Measurements from ENCODE around the gene CTDP1. TPM values are rescaled to one million over a fixed set of nuclear protein-coding genes. Genes with fewer than 3 reads are reported as not detected.
A peak's percentile ranks its signal among the peaks of the same experiment; 100 is the strongest.
"Not testable (repeated sequence)": the region's sequence is repeated elsewhere in the genome, so short reads cannot be mapped to it uniquely, and the experiment has no call there.

CTDP1 gene
- total and polyA plus RNA-seq, 5 donors = 7.1 to 11.5 (median 9.9) TPM

DNA sequence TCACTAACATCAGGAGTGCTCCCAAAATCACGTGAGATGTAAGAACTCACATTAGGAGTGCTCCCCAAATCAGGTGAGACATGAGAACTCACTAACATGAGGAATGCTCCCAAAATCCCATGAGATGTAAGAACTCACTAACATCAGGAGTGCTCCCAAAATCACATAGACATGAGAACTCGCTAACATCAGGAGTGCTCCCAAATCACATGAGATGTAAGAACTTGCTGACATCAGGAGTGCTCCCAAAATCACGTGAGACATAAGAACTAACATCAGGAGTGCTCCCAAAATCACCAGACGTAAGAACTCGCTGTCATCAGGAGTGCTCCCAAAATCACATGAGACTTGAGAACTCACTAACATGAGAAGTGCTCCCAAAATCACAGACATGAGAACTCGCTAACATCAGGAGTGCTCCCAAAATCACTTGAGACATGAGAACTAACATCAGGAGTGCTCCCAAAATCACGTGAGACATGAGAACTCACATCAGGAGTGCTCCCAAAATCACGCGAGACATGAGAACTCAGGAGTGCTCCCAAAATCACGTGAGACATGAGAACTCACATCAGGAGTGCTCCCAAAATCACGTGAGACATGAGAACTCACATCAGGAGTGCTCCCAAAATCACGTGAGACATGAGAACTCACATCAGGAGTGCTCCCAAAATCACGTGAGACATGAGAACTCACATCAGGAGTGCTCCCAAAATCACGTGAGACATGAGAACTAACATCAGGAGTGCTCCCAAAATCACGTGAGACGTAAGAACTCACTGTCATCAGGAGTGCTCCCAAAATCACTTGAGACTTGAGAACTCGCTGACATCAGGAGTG lies 52.5 kb downstream of the CTDP1 start:
- H3K9me3 ChIP-seq (ENCODE audit: control insufficient read depth, low read length); intact Hi-C loops (cut with DNase I); H3K4me1 ChIP-seq (ENCODE audit: control insufficient read depth, insufficient read depth, low read length); H3K4me3 ChIP-seq (ENCODE audit: low read length); H3K27ac ChIP-seq (ENCODE audit: low read length); ATAC-seq; DNase-seq; H3K27me3 ChIP-seq (ENCODE audit: control insufficient read depth, insufficient read depth): not testable (repeated sequence)
- WGBS = 97% methylated on average over 16 of the region's 17 CpGs

DNA sequence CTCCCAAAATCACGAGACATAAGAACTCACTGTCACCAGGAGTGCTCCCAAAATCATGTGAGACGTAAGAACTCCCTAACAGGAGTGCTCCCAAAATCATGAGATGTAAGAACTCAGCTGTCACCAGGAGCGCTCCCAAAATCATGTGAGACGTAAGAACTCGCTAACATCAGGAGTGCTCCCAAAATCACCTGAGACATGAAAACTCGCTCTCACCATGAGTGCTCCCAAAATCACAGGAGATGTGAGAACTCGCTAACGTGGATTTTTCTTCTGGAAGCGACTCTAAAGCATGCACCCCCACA lies 53.1 kb downstream of the CTDP1 start:
- Histone ChIP-seq H3K4me1 (ENCODE audit: control insufficient read depth, insufficient read depth, low read length) (no peaks in the 10 kb centered on the region), H3K27ac (ENCODE audit: low read length) (no peak overlapping the region), H3K4me3 (ENCODE audit: low read length) (no peak overlapping the region), H3K27me3 (ENCODE audit: control insufficient read depth, insufficient read depth) (no peaks in the 10 kb centered on the region), H3K9me3 (ENCODE audit: control insufficient read depth, low read length) (no peaks in the 10 kb centered on the region)
- ATAC-seq (no peak), DNase-seq (no peak)
- 99% methylated on average over 9 of the region's 9 CpGs for WGBS
- intact Hi-C loops (cut with DNase I) = no loop called here

DNA sequence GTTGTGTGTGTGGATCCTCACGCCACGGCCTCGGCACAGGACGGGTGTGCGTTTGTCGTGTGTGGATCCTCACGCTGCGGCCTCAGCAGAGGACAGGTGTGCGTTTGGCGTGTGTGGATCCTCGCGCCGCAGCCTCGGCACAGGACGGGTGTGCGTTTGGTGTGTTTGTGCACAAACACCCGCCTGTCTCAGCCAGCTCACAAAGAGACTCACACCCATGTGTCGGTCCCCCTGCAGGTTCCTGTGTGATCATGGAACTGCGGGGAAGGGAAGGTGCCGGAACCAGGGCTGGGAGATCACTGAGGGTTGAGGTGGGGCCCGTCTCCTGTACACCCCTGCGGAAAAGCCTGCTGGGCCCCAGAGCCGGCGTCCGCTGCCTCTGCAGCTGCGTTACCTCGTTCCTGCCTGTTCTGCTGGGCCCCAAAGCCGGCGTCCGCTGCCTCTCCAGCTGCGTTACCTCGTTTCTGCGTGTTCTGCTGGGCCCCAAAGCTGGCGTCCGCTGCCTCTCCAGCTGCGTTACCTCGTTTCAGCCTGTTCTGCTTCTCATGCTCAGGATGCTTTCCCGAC lies 53.6 kb downstream of the CTDP1 start:
- Histone ChIP-seq H3K4me3 (ENCODE audit: low read length) (no peak overlapping the region), H3K9me3 (ENCODE audit: control insufficient read depth, low read length) (no peaks in the 10 kb centered on the region), H3K27me3 (ENCODE audit: control insufficient read depth, insufficient read depth) (no peaks in the 10 kb centered on the region), H3K27ac (ENCODE audit: low read length) (no peak overlapping the region), H3K4me1 (ENCODE audit: control insufficient read depth, insufficient read depth, low read length) (no peaks in the 10 kb centered on the region)
- peak in 1 of 3 donors; percentile 23 for DNase-seq
- ATAC-seq = no peak
- intact Hi-C loops (cut with DNase I) = no loop called here
- 97% methylated on average over 38 of the region's 38 CpGs for WGBS

DNA sequence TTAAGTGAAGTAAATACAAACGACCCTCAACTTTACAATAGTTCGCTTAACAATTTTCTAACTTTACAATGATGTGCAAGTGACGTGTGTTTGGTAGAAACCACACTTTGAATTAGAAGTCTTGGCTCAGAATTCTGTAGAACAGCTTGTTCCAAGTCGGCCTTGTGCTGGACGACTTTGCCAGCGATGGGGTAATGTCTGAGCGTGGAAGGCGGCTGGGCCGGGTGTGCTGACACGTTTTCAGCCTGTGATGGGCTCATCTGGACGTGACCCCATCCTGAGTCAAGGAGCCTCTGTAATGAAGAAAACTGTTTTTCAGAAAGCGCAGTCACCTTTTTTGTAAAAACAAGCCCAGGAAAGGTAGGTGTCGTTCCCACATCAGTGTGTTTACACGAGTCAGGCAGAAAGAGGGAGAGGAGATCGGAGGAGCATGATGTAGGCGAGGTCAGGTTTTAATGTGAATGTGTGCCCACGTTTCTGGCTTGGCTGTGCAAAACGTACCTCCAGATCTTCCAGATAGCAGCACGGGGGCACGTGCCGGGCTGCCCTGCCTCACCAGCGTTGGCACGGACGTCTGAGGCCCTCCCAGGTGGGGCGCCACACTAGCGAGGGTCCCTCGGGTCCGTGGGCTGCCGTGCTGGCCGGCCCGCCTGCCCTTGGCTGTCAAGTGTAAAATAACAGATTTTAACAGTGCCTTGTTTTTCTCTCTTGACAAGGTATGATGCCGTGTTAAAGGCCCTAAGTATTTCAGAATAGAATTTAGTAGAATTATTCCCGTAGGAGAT lies 54.6 kb downstream of the CTDP1 start:
- no peaks in the 10 kb centered on the region for H3K9me3 ChIP-seq (ENCODE audit: control insufficient read depth, low read length)
- H3K27me3 ChIP-seq (ENCODE audit: control insufficient read depth, insufficient read depth) = no peaks in the 10 kb centered on the region
- intact Hi-C loops (cut with DNase I) = no loop called here
- no peak overlapping the region for H3K4me3 ChIP-seq (ENCODE audit: low read length)
- DNase-seq (peak in 1 of 3 donors; percentile 68), ATAC-seq (peak in 1 of 2 donors; percentile 33)
- H3K4me1 ChIP-seq (ENCODE audit: control insufficient read depth, insufficient read depth, low read length) = no peaks in the 10 kb centered on the region
- WGBS = 89% methylated on average over 33 of the region's 33 CpGs
- H3K27ac ChIP-seq (ENCODE audit: low read length) = no peak overlapping the region

DNA sequence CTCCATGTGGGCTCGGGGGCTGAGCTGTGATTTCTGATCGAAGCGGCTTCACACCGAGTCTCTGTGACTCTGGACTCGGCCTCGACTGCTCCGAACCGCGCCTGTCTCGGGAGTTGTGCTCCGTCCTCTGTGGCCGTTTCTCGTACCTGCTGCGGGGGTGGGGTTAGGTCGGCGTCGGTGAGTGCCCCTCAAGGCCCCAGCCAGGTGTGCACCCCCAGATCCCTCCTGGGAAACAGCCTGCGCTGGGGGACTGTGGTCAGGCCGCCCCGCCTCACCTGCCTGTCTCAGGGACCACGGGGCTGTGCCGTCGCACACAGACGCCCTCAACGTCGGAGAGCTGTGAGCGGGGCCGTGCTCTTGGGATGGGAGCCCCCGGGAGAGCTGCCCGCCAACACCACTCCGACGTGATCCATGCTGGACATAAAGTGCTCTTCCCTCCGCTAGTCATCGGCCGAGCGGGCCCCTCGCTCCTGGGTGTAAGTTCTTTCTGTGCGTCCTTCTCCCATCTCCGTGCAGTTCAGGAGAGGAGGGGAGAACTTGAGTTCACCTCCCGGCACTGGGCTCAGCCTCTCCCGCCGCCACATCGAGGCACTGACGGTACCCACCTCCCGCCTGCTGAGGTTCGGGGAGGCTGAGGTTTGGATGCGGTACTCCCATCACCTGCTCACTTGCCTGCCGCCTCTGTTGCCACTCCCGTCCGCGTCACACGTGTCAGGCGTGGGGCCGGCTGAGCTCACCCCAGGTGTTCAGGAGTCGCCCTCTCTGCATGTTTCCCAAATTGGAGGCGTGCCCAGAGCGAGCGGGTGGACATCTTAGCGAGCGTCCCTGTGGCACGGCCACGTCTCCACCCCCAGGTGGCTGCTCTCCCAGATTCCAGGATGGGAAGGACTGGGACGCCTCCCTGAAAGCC lies 55.7 kb downstream of the CTDP1 start:
- no peak overlapping the region for H3K27ac ChIP-seq (ENCODE audit: low read length)
- WGBS = 96% methylated on average over 63 of the region's 63 CpGs

DNA sequence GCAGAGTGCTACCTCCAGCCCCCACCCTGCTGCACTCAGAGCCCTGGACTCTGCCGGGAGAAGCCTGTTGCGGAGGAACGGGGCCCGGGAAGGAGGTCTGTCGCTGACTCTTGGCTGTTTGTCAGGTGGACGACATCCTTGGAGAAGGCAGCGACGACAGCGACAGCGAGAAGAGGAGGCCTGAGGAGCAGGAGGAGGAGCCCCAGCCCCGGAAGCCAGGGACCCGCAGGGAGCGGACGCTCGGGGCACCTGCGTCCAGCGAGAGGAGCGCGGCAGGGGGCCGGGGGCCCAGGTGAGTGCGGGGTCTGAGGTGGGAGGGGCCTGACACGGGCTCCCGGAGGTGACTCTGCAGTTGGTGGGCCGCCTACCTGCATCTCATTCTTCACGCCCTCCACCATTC lies 56.6 kb downstream of the CTDP1 start:
- ATAC-seq = no peak

More for the DNA sequence above, 55.7 kb downstream of the CTDP1 start:
- no peaks in the 10 kb centered on the region for H3K9me3 ChIP-seq (ENCODE audit: control insufficient read depth, low read length)
- no peaks in the 10 kb centered on the region for H3K4me1 ChIP-seq (ENCODE audit: control insufficient read depth, insufficient read depth, low read length)
- intact Hi-C loops (cut with DNase I) = no loop called here
- no peaks in the 10 kb centered on the region for H3K27me3 ChIP-seq (ENCODE audit: control insufficient read depth, insufficient read depth)
- no peak overlapping the region for H3K4me3 ChIP-seq (ENCODE audit: low read length)
- no peak for ATAC-seq
- DNase-seq = peak in 1 of 3 donors; percentile 40

DNA sequence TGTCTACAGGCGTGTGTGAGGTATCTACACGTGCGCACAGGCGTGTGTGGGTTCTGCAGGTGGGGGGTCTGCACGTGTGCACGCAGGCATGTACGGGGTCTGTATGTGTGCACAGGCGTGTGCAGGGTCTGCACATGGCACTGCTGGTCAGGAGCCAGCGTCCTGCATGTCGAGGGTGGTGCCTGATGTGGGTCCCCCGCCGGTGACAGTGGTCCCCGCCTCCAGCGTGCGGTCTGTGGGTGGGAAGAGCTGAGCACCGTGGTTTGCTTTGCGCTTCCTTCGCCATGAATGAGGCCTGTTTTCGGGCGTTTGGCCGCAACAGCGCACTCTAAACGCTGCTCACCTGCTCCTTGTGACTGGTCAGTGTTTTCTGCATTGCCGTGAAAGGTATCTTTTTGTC lies 57.2 kb downstream of the CTDP1 start:
- Histone ChIP-seq H3K9me3 (ENCODE audit: control insufficient read depth, low read length) (no peaks in the 10 kb centered on the region), H3K4me1 (ENCODE audit: control insufficient read depth, insufficient read depth, low read length) (no peaks in the 10 kb centered on the region), H3K27me3 (ENCODE audit: control insufficient read depth, insufficient read depth) (no peaks in the 10 kb centered on the region), H3K27ac (ENCODE audit: low read length) (no peak overlapping the region), H3K4me3 (ENCODE audit: low read length) (no peak overlapping the region)
- intact Hi-C loops (cut with DNase I) = no loop called here
- ATAC-seq (no peak), DNase-seq (peak in 1 of 3 donors; percentile 30)
- 93% methylated on average over 24 of the region's 24 CpGs for WGBS

More for the DNA sequence above, 56.6 kb downstream of the CTDP1 start:
- Histone ChIP-seq H3K27ac (ENCODE audit: low read length) (no peak overlapping the region), H3K9me3 (ENCODE audit: control insufficient read depth, low read length) (no peaks in the 10 kb centered on the region), H3K27me3 (ENCODE audit: control insufficient read depth, insufficient read depth) (no peaks in the 10 kb centered on the region), H3K4me1 (ENCODE audit: control insufficient read depth, insufficient read depth, low read length) (no peaks in the 10 kb centered on the region), H3K4me3 (ENCODE audit: low read length) (no peak overlapping the region)
- intact Hi-C loops (cut with DNase I) = no loop called here
- WGBS = 96% methylated on average over 25 of the region's 25 CpGs
- peak in 1 of 3 donors; percentile 53 for DNase-seq

DNA sequence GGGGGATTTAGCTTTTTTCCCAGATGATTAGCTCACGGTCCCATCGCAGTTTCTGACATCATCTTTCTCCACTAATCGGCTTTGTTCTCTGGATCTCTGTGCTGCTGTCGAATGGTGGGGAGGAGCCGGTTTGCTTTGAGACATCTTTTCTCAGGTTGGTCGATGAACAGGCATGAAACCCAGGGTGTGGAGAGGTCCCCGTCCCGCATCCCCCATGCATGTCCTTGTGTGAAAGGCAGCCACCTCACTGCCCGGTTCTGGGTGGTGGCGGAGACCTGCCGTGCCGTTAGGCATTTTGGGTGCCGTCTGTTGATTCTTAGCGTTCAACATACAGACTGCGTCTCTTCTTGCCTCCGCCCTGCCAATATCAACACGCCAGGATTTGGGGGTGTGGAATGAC lies 57.8 kb downstream of the CTDP1 start:
- Histone ChIP-seq H3K4me1 (ENCODE audit: control insufficient read depth, insufficient read depth, low read length) (no peaks in the 10 kb centered on the region), H3K9me3 (ENCODE audit: control insufficient read depth, low read length) (no peaks in the 10 kb centered on the region)
- DNase-seq = no peak

DNA sequence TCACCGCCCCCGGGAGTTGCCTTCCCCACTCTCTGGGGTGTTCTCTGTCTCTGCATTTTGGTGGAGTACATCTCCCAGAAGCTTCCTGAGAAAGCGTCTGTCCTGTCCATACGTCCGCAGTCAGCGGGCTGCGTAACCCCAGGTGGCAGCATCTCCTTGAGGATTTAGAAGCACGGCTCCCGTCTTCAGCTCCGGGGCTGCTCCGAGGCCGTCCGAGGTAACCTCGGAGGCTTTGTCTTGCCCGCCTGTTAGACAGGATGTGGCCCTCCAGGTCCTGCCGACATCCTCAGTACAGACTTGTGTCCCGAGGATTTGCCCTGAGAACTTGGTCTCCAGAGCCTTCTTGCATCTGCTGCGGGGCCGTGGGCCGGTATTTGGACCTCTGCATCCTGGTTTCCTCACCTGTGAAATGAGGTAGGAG lies 58.4 kb downstream of the CTDP1 start:
- Histone ChIP-seq H3K27ac (ENCODE audit: low read length) (no peak overlapping the region), H3K27me3 (ENCODE audit: control insufficient read depth, insufficient read depth) (no peaks in the 10 kb centered on the region), H3K9me3 (ENCODE audit: control insufficient read depth, low read length) (no peaks in the 10 kb centered on the region), H3K4me3 (ENCODE audit: low read length) (no peak overlapping the region), H3K4me1 (ENCODE audit: control insufficient read depth, insufficient read depth, low read length) (no peaks in the 10 kb centered on the region)
- 93% methylated on average over 20 of the region's 20 CpGs for WGBS
- intact Hi-C loops (cut with DNase I) = no loop called here
- peak in 2 of 3 donors; percentile 33 to 41 for DNase-seq
- no peak for ATAC-seq

More for the DNA sequence above, 57.8 kb downstream of the CTDP1 start:
- Histone ChIP-seq H3K27me3 (ENCODE audit: control insufficient read depth, insufficient read depth) (no peaks in the 10 kb centered on the region), H3K4me3 (ENCODE audit: low read length) (no peak overlapping the region), H3K27ac (ENCODE audit: low read length) (no peak overlapping the region)
- ATAC-seq = no peak
- intact Hi-C loops (cut with DNase I) = no loop called here
- WGBS = 97% methylated on average over 17 of the region's 17 CpGs

DNA sequence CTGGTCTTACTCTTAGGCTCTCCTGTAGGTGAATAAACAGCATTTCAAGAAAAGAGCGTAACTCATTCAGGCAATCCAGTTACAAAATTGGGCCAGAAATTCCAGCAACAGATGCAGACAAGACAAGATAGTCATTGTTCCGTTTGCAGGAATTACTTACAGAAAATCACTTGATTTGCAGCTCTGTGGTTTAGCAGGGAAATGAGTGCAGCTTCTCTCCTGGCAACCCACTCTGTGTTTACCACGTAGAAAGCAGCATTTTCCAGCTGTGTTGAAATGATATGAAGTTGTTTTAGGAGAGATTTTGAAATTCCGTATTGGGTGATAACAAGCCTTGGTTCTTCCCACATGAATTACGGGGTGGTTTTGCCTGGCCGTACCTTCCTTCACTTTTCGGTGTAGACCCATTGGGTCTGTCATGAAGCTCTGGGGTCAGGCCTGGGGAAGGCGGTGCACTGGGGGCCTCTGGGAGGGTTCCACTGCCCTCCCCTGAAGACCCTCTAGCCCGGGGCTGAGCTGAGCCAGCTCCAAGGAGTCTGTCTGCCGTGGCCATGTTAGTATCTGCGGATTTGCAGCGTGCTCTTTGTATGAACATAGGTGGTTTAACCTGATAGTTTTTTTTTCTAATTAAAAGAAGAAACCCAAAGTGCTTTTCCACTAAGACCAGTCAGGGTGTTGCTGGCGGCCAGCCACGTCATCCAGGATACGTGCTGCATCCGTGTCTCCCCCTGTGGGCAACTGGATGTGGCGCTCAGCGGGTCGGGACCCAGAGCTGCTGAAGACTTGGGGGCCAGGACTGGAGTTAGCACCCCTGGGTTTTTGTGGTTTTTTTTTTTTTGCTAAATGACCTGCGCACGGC lies 59.2 kb downstream of the CTDP1 start:
- H3K4me3 ChIP-seq (ENCODE audit: low read length) = no peak overlapping the region
- 83% methylated on average over 21 of the region's 21 CpGs for WGBS
- no peak overlapping the region for H3K27ac ChIP-seq (ENCODE audit: low read length)
- DNase-seq (peak in 2 of 3 donors; percentile 62 to 67), ATAC-seq (no peak)
- no peaks in the 10 kb centered on the region for H3K4me1 ChIP-seq (ENCODE audit: control insufficient read depth, insufficient read depth, low read length)
- no peaks in the 10 kb centered on the region for H3K9me3 ChIP-seq (ENCODE audit: control insufficient read depth, low read length)
- no peaks in the 10 kb centered on the region for H3K27me3 ChIP-seq (ENCODE audit: control insufficient read depth, insufficient read depth)
- intact Hi-C loops (cut with DNase I) = no loop called here
